IMR-90 (cell line): Measurements from ENCODE around the gene TYW5. TPM values are rescaled to one million over a fixed set of nuclear protein-coding genes. Genes with fewer than 3 reads are reported as not detected.

ENCODE experiments used
- ATAC-seq: fragments of 200-7000 bp; cut with Tn5 transposase; 2 replicates; pipeline ENCODE4 v1.9.1; 2020; ENCODE audit warnings: low read depth, mild to moderate bottlenecking, moderate library complexity
- BruUV-seq: library from RNA; stranded (reverse); fragments of 400-500 nt; replicated peaks from 2 replicates; lab custom pipeline; 2021; lab: Mats Ljungman, UMichigan
- CTCF ChIA-PET: fragments of 300-600 bp; formaldehyde crosslinking; extraction: SDS; loops from one replicate; lab custom pipeline; 2021; ENCODE audit warnings: antibody characterized with exemption; lab: Yijun Ruan, JAX
- POLR2A ChIA-PET: fragments of 300-600 bp; sonication (Branson Sonifier 250); formaldehyde crosslinking; loops from one replicate; lab custom pipeline; 2022; ENCODE audit warnings: antibody characterized with exemption; ENCODE audit not compliant: unreplicated experiment; lab: Charles Lee
- DNase-seq: peaks from one replicate; pipeline ENCODE4 v3.0.0; 2013
- H2AFZ ChIP-seq: replicated peaks from 2 replicates; pipeline ENCODE3; 2013; ENCODE audit warnings: low read length, mild to moderate bottlenecking; ENCODE audit not compliant: poor library complexity
- H2AK5ac ChIP-seq: 2 replicates; pipeline ENCODE4 v1.6.1; 2013; ENCODE audit warnings: low read depth, low read length, inconsistent platforms
- H2AK9ac ChIP-seq: replicated peaks from 2 replicates; pipeline ENCODE3; 2013; ENCODE audit warnings: mild to moderate bottlenecking, low read depth, low read length, moderate library complexity; ENCODE audit not compliant: poor library complexity
- H2BK120ac ChIP-seq: 2 replicates; pipeline ENCODE4 v1.6.1; 2013; ENCODE audit warnings: low read depth, low read length, inconsistent platforms
- H2BK15ac ChIP-seq: 3 replicates; pipeline ENCODE4 v1.6.1; 2013; ENCODE audit warnings: low read depth, low read length, inconsistent platforms
- H2BK20ac ChIP-seq: 2 replicates; pipeline ENCODE4 v1.6.1; 2013; ENCODE audit warnings: low read depth, mild to moderate bottlenecking, inconsistent platforms, low read length, moderate library complexity
- H2BK5ac ChIP-seq: 2 replicates; pipeline ENCODE4 v1.6.1; 2013; ENCODE audit warnings: mild to moderate bottlenecking, low read depth, low read length, inconsistent platforms; ENCODE audit not compliant: poor library complexity, severe bottlenecking
- H3K14ac ChIP-seq: replicated peaks from 2 replicates; pipeline ENCODE4 v1.6.1; 2013; ENCODE audit warnings: low read depth, low read length, inconsistent platforms
- H3K18ac ChIP-seq: 2 replicates; pipeline ENCODE4 v1.6.1; 2013; ENCODE audit warnings: low read depth, low read length, control low read depth
- H3K23ac ChIP-seq: 2 replicates; pipeline ENCODE4 v1.6.1; 2013; ENCODE audit warnings: low read depth, low read length, inconsistent platforms
- H3K27ac ChIP-seq: 2 replicates; pipeline ENCODE4 v1.5.1; 2013; ENCODE audit warnings: mild to moderate bottlenecking, control low read depth, low read length; ENCODE audit not compliant: insufficient read depth
- H3K27me3 ChIP-seq: 2 replicates; pipeline ENCODE4 v1.6.1; 2013; ENCODE audit warnings: low read length; ENCODE audit not compliant: control insufficient read depth, insufficient read depth
- H3K36me3 ChIP-seq: 2 replicates; pipeline ENCODE4 v1.6.1; 2013; ENCODE audit warnings: low read length, mixed read lengths; ENCODE audit not compliant: control insufficient read depth, insufficient read depth
- H3K4ac ChIP-seq: 2 replicates; pipeline ENCODE4 v1.6.1; 2013; ENCODE audit warnings: low read depth, low read length, inconsistent platforms
- H3K4me1 ChIP-seq: 2 replicates; pipeline ENCODE4 v1.6.1; 2013; ENCODE audit warnings: low read length, mixed read lengths; ENCODE audit not compliant: control insufficient read depth, insufficient read depth
- H3K4me2 ChIP-seq: 2 replicates; pipeline ENCODE4 v1.6.1; 2013; ENCODE audit warnings: low read depth, mild to moderate bottlenecking, control low read depth, low read length, moderate library complexity
- H3K4me3 ChIP-seq: 2 replicates; pipeline ENCODE4 v1.5.1; 2013; ENCODE audit warnings: low read depth, mild to moderate bottlenecking, control low read depth, low read length, moderate library complexity; ENCODE audit not compliant: insufficient read depth
- H3K56ac ChIP-seq: 2 replicates; pipeline ENCODE4 v1.6.1; 2013; ENCODE audit warnings: low read length, inconsistent platforms; ENCODE audit not compliant: insufficient read depth; ENCODE audit errors: extremely low read depth
- H3K79me1 ChIP-seq, 2 experiments: 2 replicates each; pipeline ENCODE4 v1.6.1; 2013; ENCODE audit warnings: low read length in 2 of 2, inconsistent platforms in 1 of 2, low read depth in 1 of 2
- H3K9ac ChIP-seq: 2 replicates; pipeline ENCODE4 v1.6.1; 2013; ENCODE audit warnings: low read depth, low read length, control low read depth
- H3K9me1 ChIP-seq: 2 replicates; pipeline ENCODE4 v1.6.1; 2013; ENCODE audit warnings: low read length, inconsistent platforms; ENCODE audit not compliant: insufficient read depth
- H3K9me3 ChIP-seq: 2 replicates; pipeline ENCODE4 v1.6.1; 2013; ENCODE audit warnings: low read length; ENCODE audit not compliant: control insufficient read depth, insufficient read depth
- H4K20me1 ChIP-seq: 2 replicates; pipeline ENCODE4 v1.6.1; 2013; ENCODE audit warnings: low read length, inconsistent platforms; ENCODE audit not compliant: insufficient read depth
- H4K5ac ChIP-seq: 2 replicates; pipeline ENCODE4 v1.6.1; 2013; ENCODE audit warnings: mild to moderate bottlenecking, low read depth, low read length, control low read depth
- H4K8ac ChIP-seq, 2 experiments: 2 replicates each; pipeline ENCODE4 v1.6.1; 2013; ENCODE audit warnings: low read depth in 2 of 2, low read length in 2 of 2, control low read depth in 1 of 2, inconsistent platforms in 1 of 2
- H4K91ac ChIP-seq: 2 replicates; pipeline ENCODE4 v1.6.1; 2013; ENCODE audit warnings: low read depth, low read length, inconsistent platforms; ENCODE audit not compliant: insufficient read depth
- BHLHE40 ChIP-seq: fragments of 150-350 bp; IDR thresholded peaks from 2 replicates; pipeline ENCODE4 v1.6.1; 2016; ENCODE audit warnings: mild to moderate bottlenecking, low read depth, low read length
- CTCF ChIP-seq: conservative IDR thresholded peaks from 2 replicates; pipeline ENCODE4 v1.5.1; 2012; ENCODE audit warnings: mild to moderate bottlenecking, low read depth, low read length, improper control_type of control experiment
- FOS ChIP-seq: fragments of 150-350 bp; IDR thresholded peaks from 2 replicates; pipeline ENCODE4 v1.6.1; 2016; ENCODE audit warnings: low read depth, low read length
- MAZ ChIP-seq: IDR thresholded peaks from 2 replicates; pipeline ENCODE4 v1.6.1; 2012; ENCODE audit warnings: low read depth, mild to moderate bottlenecking, low read length, improper control_type of control experiment, moderate library complexity, borderline replicate concordance
- MXI1 ChIP-seq: IDR thresholded peaks from 2 replicates; pipeline ENCODE4 v1.6.1; 2012; ENCODE audit warnings: low read depth, mild to moderate bottlenecking, low read length, moderate library complexity, borderline replicate concordance
- NFE2L2 ChIP-seq: fragments of 150-350 bp; IDR thresholded peaks from 2 replicates; pipeline ENCODE4 v1.6.1; 2016; ENCODE audit warnings: low read depth, mild to moderate bottlenecking, low read length
- POLR2A ChIP-seq: IDR thresholded peaks from 2 replicates; pipeline ENCODE4 v1.6.1; 2012; ENCODE audit warnings: mild to moderate bottlenecking, low read depth, low read length
- RCOR1 ChIP-seq: IDR thresholded peaks from 2 replicates; pipeline ENCODE4 v1.6.1; 2012; ENCODE audit warnings: mild to moderate bottlenecking, low read length, improper control_type of control experiment; ENCODE audit not compliant: insufficient replicate concordance
- RFX5 ChIP-seq: IDR thresholded peaks from 2 replicates; pipeline ENCODE4 v1.8.0; 2012; ENCODE audit warnings: low read depth, mild to moderate bottlenecking, low read length, moderate library complexity
- WGBS, 2 experiments: methylation state at CpG; one replicate each; pipeline versions ENCODE4 v1.1.5 to v1.1.7; 2013; ENCODE audit warnings: missing lambda C conversion rate in 2 of 2; ENCODE audit not compliant: insufficient read length in 1 of 2; ENCODE audit errors: extremely low coverage in 2 of 2; 5-methylcytosine and 5-hydroxymethylcytosine counted together
- dilution Hi-C: fragments of 300-500 bp; cut with HindIII; formaldehyde crosslinking; loops from one replicate; pipeline ENCODE4 v1.14.3; 2018; ENCODE audit warnings: low sequenced_read_pairs; ENCODE audit not compliant: unreplicated experiment
- in situ Hi-C: fragments of 300-500 bp; cut with MboI; formaldehyde crosslinking; loops from 3 replicates; pipeline ENCODE4 v1.14.3; 2019; ENCODE audit warnings: low sequenced_read_pairs, inconsistent platforms, mixed read lengths
- intact Hi-C: fragments of 100-400 bp; cut with micrococcal nuclease; formaldehyde crosslinking; loops from 2 replicates; pipeline ENCODE4 v1.10.0; 2022
- polyA plus RNA-seq, 3 experiments: library from polyadenylated mRNA; depleted of rRNA; stranded (reverse); fragments of >200 nt; gene quantifications; 2 replicates each; pipeline ENCODE4 v1.2.3, GENCODE V29; 2012; ENCODE audit warnings: low replicate concordance in 1 of 3
- total RNA-seq: library from RNA; depleted of rRNA; stranded (reverse); fragments of >200 nt; gene quantifications from 2 replicates; pipeline ENCODE4 v1.2.3, GENCODE V29; 2012

Gene TYW5
- total and polyA plus RNA-seq, 2 of the 4 experiments (the other 2 are of a cell fraction): 3.8 to 4.0 TPM

DNA sequence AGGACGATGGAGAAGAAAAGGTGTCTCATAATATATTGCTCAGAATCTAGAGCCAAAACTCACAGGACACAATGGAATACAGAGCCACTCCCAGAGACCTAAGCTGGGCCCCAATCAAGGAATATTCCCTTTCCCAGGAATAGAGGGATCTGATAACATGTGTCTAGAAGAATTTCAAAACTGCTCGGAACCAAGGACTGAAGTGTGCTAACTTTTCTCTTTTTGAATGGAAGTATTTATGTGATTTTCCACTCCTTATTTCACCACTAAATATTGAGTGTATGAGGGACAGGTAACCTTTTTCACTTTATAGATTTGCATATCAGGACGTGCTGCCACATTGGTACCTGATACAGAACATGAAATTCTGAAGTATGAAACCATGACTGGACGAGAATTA, 53.3 kb downstream of the TYW5 start:
- peaks cover 2% of the 10 kb centered on the region; the same call in 1 of the 2 replicates for H3K9me3 ChIP-seq
- H3K14ac ChIP-seq: no peak overlapping the region
- ChIA-PET POLR2A (no interaction called here), CTCF (no interaction called here)
- no peak overlapping the region for H2BK15ac ChIP-seq
- no peak overlapping the region for H4K91ac ChIP-seq
- no peak overlapping the region for H2BK20ac ChIP-seq
- H3K27me3 ChIP-seq: peaks cover 4% of the 10 kb centered on the region
- no peak overlapping the region for H2AFZ ChIP-seq
- no peak overlapping the region for H2BK120ac ChIP-seq
- no peak overlapping the region for H3K4ac ChIP-seq
- no peak overlapping the region for H4K5ac ChIP-seq
- no peak overlapping the region for H3K56ac ChIP-seq
- H3K9ac ChIP-seq: no peak overlapping the region
- dilution Hi-C loops (no loop called here), intact Hi-C loops (no loop called here), in situ Hi-C loops (no loop called here)
- H3K4me2 ChIP-seq: no peak overlapping the region
- no peak overlapping the region for H3K18ac ChIP-seq
- no peaks in the 10 kb centered on the region for H3K4me1 ChIP-seq
- no peaks in the 10 kb centered on the region for H3K36me3 ChIP-seq
- no peak for TF ChIP-seq MAZ
- no peak for TF ChIP-seq RCOR1
- TF ChIP-seq NFE2L2: no peak
- TF ChIP-seq FOS: no peak
- TF ChIP-seq POLR2A: no peak
- no peak for TF ChIP-seq MXI1
- TF ChIP-seq CTCF: no peak
- TF ChIP-seq RFX5: no peak
- no peak for TF ChIP-seq BHLHE40
- H2BK5ac ChIP-seq: no peak overlapping the region
- no peaks in the 10 kb centered on the region for H3K9me1 ChIP-seq
- WGBS, 2 experiments: no CpG with 5 or more reads among the region's 4 CpGs
- ATAC-seq: no peak
- no peak overlapping the region for H3K23ac ChIP-seq
- no peak overlapping the region for H2AK5ac ChIP-seq
- H4K8ac ChIP-seq: no peak overlapping the region
- DNase-seq: no peak
- H4K20me1 ChIP-seq: no peaks in the 10 kb centered on the region
- no peaks in the 10 kb centered on the region for H3K79me1 ChIP-seq
- BruUV-seq: no TSS peak
- no peak overlapping the region for H3K4me3 ChIP-seq
- no peak overlapping the region for H3K27ac ChIP-seq
- H2AK9ac ChIP-seq: no peak overlapping the region
